GM12872 (cell line): Measurements from ENCODE around the gene MRNIP.

Experiments used
- CTCF ChIP-seq: IDR thresholded peaks from 3 replicates; pipeline ENCODE4 v1.5.1; 2011; ENCODE audit warnings: low read depth, mild to moderate bottlenecking, low read length, moderate library complexity; ENCODE audit not compliant: insufficient read depth

Gene MRNIP

GRCh38 chr5:179862891-179863290 is 4.3 kb upstream of the MRNIP start:
- no peak for TF ChIP-seq CTCF

- TF ChIP-seq CTCF = no peak
Observed at GRCh38 chr5:179862296-179862695, 3.7 kb upstream of the MRNIP start.

GRCh38 chr5:179860301-179860700 is 1.7 kb upstream of the MRNIP start:
- TF ChIP-seq CTCF = no peak

GRCh38 chr5:179858241-179858585 is 404 bp downstream of the MRNIP start:
- no peak for TF ChIP-seq CTCF

GRCh38 chr5:179854356-179854755 is 4.3 kb downstream of the MRNIP start:
- TF ChIP-seq CTCF = no peak

- TF ChIP-seq CTCF = no peak
Observed at GRCh38 chr5:179852993-179853547, 5.5 kb downstream of the MRNIP start.

- TF ChIP-seq CTCF = no peak
Observed at GRCh38 chr5:179841621-179842020, 17.0 kb downstream of the MRNIP start.

GRCh38 chr5:179840766-179841165 is 17.9 kb downstream of the MRNIP start:
- TF ChIP-seq CTCF = no peak
